Bronchial epithelial cell (primary cell): ENCODE data around the gene SLC30A9. TPM values are rescaled to one million over a fixed set of nuclear protein-coding genes. Genes with fewer than 3 reads are reported as not detected.

Source experiments
- DNase-seq: peaks from one replicate; pipeline ENCODE4 v3.0.0-alpha.2; 2010; ENCODE audit warnings: low read depth
- FAIRE-seq: peaks from 2 replicates; lab custom pipeline; 2011; peaks lifted over from hg19 to GRCh38; lab: Jason Lieb, UNC
- H3K27me3 ChIP-seq: 2 replicates; pipeline ENCODE4 v1.5.1; 2011; ENCODE audit warnings: low read length; ENCODE audit not compliant: control insufficient read depth, insufficient read depth
- H3K36me3 ChIP-seq: 2 replicates; pipeline ENCODE4 v1.5.1; 2011; ENCODE audit warnings: low read length; ENCODE audit not compliant: control insufficient read depth, insufficient read depth
- H3K4me3 ChIP-seq: 2 replicates; pipeline ENCODE4 v1.5.1; 2011; ENCODE audit warnings: mild to moderate bottlenecking, low read depth, low read length, control low read depth
- total RNA-seq: library from RNA; depleted of rRNA; stranded (reverse); fragments of >200 nt; gene quantifications from 2 replicates; pipeline ENCODE4 v1.2.1, GENCODE V29; 2014
- TF ChIP-seq, protein P1 (sequence below): IDR thresholded peaks from 2 replicates; pipeline ENCODE4 v1.5.1; 2011; ENCODE audit warnings: mild to moderate bottlenecking, moderate library complexity, low read length, control low read depth, inconsistent platforms; ENCODE audit not compliant: insufficient read depth, severe bottlenecking

Gene SLC30A9
- 49.4 and 54.5 TPM in 2 replicates for total RNA-seq

DNA sequence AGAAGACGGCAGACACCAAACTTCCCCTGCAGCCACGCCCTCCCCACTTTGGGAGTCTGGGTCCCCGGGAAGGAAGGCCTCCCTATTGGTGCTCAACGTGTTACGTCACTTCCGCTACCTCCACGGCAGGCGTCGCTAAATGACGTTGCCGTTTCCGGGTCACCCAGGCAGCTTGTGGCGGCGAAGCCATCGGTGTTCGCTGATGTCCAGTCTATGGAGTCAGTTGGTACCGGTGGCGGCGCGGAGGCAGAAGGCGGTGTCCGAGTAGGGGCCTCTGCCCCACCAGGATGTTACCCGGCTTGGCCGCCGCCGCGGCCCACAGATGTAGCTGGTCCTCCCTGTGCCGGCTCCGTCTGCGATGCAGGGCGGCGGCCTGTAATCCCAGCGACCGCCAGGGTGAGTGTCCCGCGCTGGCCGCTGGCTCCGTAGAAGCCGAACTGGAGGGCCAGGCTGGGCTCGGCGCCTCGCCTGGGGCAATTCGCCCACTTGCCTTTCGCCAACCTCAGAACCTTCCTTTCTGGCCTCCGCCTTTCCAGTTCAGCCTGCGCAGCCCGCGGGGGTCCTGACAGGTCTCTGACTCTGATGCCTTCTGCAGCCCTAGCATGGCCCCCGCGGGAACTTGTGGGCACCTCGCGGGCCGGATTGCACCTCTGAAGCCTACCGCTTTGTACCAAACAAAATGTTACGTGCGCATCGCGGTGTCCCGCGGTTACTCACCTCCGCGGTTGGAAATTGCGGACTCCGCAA is at the start of gene SLC30A9:
Gene SLC30A9, plus strand, starts transcription at position 166 of the 747 bp plus-strand sequence. Its CDS starts 122 bp downstream, at position 288.
- peak within 1 kb of the TSS; percentile 77 for H3K4me3 ChIP-seq
- FAIRE-seq (peak; percentile 99), DNase-seq (peak; percentile 89)
- TF ChIP-seq, protein P1, sequence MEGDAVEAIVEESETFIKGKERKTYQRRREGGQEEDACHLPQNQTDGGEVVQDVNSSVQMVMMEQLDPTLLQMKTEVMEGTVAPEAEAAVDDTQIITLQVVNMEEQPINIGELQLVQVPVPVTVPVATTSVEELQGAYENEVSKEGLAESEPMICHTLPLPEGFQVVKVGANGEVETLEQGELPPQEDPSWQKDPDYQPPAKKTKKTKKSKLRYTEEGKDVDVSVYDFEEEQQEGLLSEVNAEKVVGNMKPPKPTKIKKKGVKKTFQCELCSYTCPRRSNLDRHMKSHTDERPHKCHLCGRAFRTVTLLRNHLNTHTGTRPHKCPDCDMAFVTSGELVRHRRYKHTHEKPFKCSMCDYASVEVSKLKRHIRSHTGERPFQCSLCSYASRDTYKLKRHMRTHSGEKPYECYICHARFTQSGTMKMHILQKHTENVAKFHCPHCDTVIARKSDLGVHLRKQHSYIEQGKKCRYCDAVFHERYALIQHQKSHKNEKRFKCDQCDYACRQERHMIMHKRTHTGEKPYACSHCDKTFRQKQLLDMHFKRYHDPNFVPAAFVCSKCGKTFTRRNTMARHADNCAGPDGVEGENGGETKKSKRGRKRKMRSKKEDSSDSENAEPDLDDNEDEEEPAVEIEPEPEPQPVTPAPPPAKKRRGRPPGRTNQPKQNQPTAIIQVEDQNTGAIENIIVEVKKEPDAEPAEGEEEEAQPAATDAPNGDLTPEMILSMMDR = peak; percentile 36
- H3K27me3 ChIP-seq = no peaks in the 10 kb centered on the region
- no peaks in the 10 kb centered on the region for H3K36me3 ChIP-seq

DNA sequence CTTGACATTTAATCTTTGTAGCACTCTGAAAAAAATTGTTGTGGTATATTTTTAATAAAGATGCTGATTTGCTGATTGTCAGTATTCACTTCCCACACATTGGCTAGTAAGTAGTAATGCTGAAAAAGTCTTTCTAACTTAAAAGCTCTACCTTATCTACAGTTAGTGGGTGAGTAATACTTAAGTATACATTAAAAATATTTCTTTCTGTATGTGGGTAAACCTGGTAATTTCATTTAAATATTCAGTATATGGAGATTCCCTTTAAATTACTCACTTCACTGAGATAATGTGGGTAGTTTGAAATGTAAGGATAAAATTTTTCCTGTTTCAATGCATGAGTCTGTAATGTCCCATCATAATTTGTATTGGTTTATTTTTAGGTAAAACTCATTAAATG is 49.5 kb upstream of the SLC30A9 start:
- Histone ChIP-seq H3K27me3 (no peaks in the 10 kb centered on the region), H3K4me3 (no peak overlapping the region), H3K36me3 (peaks cover 3% of the 10 kb centered on the region)
- TF ChIP-seq, protein P1 = no peak
- FAIRE-seq (no peak), DNase-seq (no peak)

DNA sequence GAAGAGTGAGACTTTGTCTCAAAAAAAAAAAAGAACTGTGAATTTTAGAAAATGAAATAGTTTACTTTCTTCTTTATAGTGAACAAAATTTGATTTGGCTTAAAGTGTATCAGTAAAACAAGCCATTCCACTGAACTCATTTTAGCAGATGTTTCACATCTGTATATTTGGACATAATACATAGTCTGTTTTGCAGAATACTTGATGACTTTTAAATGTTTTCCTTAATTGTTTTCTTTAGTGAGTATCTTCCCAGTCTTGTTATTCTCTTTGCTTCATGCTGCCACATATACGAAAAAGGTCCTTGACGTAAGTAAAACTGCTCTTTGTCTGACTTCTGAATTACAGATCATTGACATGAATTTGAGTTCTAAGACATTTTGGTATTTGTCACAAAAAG is 46.8 kb upstream of the SLC30A9 start:
- H3K27me3 ChIP-seq = no peaks in the 10 kb centered on the region
- H3K4me3 ChIP-seq = no peak overlapping the region
- FAIRE-seq = no peak
- TF ChIP-seq, protein P1 = no peak
- DNase-seq = no peak
- H3K36me3 ChIP-seq = peaks cover 3% of the 10 kb centered on the region

DNA sequence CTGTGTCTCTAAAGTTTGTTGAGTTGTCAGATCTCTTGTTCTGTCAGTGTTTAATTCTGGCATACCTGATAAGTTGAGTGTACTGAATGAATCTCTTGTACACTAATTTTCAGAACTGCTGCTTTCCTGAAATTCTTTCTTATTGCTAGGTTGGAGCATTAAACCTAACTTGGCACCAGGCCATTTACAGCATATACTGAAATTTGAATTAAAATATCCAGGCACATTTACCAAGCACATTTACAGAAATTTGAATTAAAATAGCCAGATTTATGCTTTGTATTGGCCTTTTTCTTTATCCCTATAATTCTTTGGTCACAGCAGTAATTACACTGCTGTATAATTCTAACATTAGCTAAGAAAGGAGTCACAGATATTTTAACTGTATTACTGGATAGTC is 46.2 kb upstream of the SLC30A9 start:
- Histone ChIP-seq H3K27me3 (no peaks in the 10 kb centered on the region), H3K4me3 (no peak overlapping the region), H3K36me3 (peaks cover 3% of the 10 kb centered on the region)
- FAIRE-seq (no peak), DNase-seq (no peak)
- TF ChIP-seq, protein P1 = no peak

DNA sequence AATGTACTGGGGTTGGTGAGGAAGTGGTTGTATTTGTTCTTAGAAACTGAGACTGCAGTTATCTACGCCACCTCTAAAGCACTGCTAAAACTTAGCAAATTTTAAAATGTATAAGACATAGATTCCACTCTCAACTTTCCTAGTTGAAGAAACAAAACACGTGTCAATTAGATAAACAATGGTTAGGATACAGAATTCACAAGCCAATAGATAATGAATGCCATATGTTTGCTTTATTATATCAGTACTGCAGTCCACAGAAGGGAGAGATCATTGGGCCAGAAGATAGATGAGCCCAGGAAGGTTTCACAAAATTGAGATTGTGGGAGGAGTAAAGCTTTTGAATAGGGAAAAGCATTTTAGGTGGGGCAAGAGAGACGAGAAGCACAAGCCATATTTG is 40.8 kb upstream of the SLC30A9 start:
- TF ChIP-seq, protein P1 = no peak
- FAIRE-seq (no peak), DNase-seq (no peak)
- Histone ChIP-seq H3K36me3 (peaks cover 1% of the 10 kb centered on the region), H3K4me3 (no peak overlapping the region), H3K27me3 (no peaks in the 10 kb centered on the region)
